HG03196 (cell line): ENCODE data around the gene PRKAR1B.
"Not testable (repeated sequence)": the region's sequence is repeated elsewhere in the genome, so short reads cannot be mapped to it uniquely, and the experiment has no call there.

Experiments
- ATAC-seq: cut with Tn5 transposase; IDR thresholded peaks from one replicate; pipeline ENCODE4 v1.9.1; 2021; ENCODE audit not compliant: unreplicated experiment

The PRKAR1B gene

GRCh38 chr7:562789-563628 lies 164.1 kb downstream of the PRKAR1B start:
- ATAC-seq = no peak

- no peak for ATAC-seq
These were observed 164.8 kb downstream of the PRKAR1B start for GRCh38 chr7:562374-562675.

GRCh38 chr7:561631-562373 lies 165.3 kb downstream of the PRKAR1B start:
- no peak for ATAC-seq

GRCh38 chr7:560966-561630 lies 166.0 kb downstream of the PRKAR1B start:
- ATAC-seq = no peak

GRCh38 chr7:559396-559705 lies 167.7 kb downstream of the PRKAR1B start:
- ATAC-seq = no peak

- no peak for ATAC-seq
These were observed 169.6 kb downstream of the PRKAR1B start for GRCh38 chr7:557558-557881.

GRCh38 chr7:556837-557557 lies 170.1 kb downstream of the PRKAR1B start:
- no peak for ATAC-seq

- ATAC-seq = no peak
These were observed 170.7 kb downstream of the PRKAR1B start for GRCh38 chr7:556291-556826.

- no peak for ATAC-seq
These were observed 171.4 kb downstream of the PRKAR1B start for GRCh38 chr7:555551-556160.

GRCh38 chr7:553636-554111 lies 173.4 kb downstream of the PRKAR1B start:
- ATAC-seq = no peak

- no peak for ATAC-seq
These were observed 174.0 kb downstream of the PRKAR1B start for GRCh38 chr7:552868-553635.

GRCh38 chr7:552151-552867 lies 174.8 kb downstream of the PRKAR1B start:
- ATAC-seq = not testable (repeated sequence)

- not testable (repeated sequence) for ATAC-seq
These were observed 175.5 kb downstream of the PRKAR1B start for GRCh38 chr7:551615-551970.

GRCh38 chr7:550881-551614 lies 176.0 kb downstream of the PRKAR1B start:
- no peak for ATAC-seq

GRCh38 chr7:549891-550625 lies 177.0 kb downstream of the PRKAR1B start:
- ATAC-seq = no peak

- no peak for ATAC-seq
These were observed 177.8 kb downstream of the PRKAR1B start for GRCh38 chr7:549066-549890.

- ATAC-seq = no peak
These were observed 178.7 kb downstream of the PRKAR1B start for GRCh38 chr7:548401-548800.
